ENCODE results near the gene CTSS.
A peak's percentile ranks its signal among the peaks of the same experiment; 100 is the strongest.
"Not testable (repeated sequence)": the region's sequence is repeated elsewhere in the genome, so short reads cannot be mapped to it uniquely, and the experiment has no call there.

The CTSS gene

DNA sequence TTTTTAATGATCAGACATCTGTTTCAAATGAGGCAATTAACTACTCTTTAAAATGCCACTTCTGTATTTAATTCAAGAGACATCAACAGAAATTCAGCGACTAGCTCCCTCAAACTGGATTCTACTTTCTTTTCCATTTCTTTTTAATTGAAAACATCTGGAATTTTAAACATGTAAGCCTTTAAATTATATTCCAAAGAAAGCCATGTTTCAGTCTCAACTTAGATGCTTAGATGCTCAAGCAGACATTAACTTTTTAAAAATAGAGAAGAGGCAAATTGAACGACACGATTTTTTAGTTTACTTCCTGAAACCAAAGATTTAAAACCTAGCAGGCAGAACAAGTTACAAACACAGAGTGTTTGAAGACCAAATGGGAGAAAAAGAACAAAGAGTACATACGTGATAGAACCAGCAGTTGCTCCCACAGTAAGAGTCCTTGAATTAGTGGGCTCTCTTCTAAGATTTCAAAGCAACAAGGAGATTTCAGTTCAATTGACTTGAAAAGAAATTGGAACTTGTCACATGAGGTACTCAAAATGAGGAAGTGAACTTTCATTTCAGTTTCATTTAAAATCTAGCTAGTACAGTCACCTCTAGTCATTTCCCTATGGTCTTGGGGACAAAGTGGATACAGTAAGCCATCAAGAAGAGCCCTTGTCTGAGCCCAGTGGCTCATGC is at the start of gene CTSS:
Gene CTSS (minus strand): TSS at position 483 of the 681 bp plus-strand sequence. CDS start 1,015 bp downstream, outside the sequence.
- DNase-seq: no peak

DNA sequence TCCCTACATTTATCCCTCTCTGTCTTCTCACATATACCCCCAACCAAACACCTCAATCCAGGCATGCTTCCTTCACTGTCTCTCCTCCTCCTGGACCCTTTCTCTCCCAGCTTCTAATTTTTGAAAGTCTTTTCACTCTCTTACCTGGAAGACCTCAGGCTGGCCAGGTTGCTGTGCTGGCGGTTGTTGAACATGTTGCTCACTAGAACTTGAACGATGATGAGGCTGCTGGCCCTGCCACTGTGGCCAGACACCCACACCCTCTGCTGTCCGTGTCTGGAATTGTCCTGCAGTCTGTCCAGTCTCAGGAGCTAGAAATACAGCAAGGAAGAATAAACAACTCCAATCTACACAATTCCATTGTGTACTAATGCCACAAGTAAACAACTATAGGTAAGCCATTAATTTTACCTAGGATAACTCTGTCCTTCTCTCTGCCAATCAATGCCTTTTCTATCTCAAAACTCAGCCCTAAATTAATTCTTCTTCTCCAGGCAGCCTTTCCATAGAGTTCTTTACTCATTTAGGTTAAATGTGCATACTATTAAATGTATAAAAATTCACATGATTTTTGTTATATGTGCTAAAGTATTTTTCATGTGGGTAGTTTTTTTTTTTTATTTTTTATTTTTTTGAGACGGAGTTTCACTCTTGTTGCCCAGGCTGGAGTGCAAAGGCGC is 47.6 kb upstream of the CTSS start:
- peak; percentile 20 for DNase-seq

DNA sequence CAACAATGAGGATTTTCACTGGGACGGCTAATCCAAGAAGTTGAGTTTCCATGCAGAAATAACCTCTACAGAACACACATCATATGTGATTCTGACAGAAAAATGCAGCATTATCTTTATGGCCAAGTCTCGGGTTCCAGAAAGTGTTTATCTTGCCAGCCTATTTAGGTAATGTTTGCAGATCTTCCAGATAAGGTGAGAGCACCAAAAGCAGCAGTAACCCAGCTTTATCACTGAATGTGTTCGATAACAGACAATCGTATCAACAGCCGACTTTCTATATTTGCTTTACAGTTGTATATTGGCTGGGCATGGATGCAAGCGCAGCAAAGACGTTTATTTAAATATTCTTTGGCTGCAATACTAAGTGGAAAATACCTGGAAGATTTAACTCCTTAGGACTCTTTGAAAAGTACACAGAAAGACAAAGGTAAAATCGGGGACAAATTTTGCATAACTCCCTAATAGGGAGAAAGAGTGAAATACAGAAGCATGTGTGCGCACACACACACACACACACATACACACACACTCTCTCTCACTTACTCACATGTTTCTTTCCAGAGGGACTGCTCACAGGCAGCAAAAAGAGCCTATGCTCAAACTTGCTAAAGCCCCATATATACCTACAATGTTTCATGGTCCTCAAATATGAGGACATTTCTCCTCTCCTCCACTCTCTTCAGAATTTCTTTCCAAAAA is 45.5 kb upstream of the CTSS start:
- DNase-seq: no peak

DNA sequence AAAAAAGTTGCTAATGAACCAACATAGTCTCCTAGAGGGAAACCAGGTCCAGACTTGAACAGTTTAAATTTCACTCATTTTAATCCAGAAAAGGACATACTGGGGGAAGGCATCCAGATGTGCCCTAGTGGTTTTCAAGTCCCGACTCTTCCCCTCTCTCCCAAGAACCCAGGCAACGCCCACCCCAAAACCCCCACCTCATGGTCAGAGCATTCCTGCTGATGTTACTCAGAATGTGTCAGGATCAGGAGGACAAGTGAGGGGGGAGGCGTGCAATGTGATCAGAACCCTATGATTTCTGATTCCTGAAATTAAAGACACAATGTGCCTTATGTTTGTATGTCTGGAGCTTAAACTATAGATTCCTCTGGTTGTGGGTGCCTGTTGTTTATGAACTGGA is 44.1 kb upstream of the CTSS start:
- DNase-seq: no peak

DNA sequence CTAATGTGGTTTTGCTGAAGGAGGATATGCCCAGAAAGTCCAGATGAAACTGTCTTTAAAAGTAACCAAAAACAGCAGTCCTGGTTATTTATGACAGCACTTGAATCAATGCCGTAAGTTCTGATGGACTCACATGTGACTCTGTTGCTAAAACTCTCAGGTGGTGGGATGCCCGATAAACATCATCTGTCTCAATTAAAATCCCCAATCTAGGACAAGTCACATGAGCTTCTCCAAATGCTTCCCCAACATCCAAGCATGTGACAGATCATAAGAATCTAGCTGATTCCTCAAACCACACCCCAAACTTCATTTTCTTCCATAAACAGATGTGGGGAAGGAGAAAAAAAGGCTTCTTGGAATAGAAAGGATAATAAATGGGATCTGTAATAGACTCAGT is 43.3 kb upstream of the CTSS start:
- DNase-seq: no peak

DNA sequence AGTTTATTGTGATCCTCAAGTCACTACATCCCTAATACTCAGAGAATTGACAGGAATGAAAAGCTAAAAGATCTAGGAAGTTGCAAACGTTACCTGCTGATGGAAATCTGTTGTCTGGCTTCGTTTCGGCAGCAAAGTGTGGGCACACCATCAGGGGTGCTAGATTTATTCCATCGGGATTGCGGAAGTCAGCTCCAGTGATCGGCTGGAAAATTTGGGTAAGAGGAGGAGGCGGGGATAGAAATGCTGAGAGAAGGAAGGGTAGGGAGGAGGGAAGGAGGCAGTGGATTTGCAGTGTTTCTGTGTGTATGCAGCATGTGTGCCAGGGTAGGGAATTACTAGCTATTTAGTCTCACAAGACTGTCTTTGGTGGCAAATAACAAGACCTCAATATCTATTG is 42.5 kb upstream of the CTSS start, which contains the start of gene CTSK:
Gene CTSK (minus strand): TSS at position 140 of the 400 bp plus-strand sequence. CDS start 1,455 bp downstream, outside the sequence.
- no peak for DNase-seq

DNA sequence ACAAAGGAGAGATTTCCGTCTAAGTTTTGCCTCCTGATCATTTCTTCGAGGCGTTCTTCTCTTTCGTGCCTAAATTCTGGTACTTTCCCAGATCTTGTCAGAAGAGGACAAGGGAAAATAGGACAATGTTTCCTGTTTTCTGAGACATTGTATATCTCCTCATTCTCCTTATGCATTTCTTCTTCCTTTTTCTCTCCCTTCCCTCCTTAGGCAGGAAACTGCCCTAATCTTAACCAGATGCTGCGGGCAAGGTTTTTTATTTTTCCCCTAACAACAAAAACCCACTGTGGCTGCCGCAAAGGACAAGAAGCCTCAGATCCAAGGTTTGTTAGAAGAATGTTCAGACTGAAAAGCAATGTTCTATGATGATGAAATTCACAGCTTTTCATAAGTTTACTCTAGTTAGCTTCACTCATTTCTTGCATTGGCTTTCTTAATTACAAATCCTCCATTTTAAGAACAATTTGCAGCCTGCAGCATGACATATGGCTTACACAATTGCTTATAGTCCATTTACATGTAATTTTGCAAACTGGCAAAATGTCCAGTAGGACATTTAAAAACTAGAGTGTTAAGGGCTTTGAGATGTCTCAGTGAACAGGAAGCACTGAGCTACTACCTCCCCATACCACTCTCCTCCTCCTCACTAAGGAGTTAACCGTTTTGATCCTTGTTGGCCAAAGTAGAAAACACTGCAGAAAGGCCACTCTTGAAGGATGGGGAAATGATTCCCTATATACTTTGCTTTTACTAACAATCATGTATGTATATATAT is 41.9 kb upstream of the CTSS start:
- no peak for DNase-seq

DNA sequence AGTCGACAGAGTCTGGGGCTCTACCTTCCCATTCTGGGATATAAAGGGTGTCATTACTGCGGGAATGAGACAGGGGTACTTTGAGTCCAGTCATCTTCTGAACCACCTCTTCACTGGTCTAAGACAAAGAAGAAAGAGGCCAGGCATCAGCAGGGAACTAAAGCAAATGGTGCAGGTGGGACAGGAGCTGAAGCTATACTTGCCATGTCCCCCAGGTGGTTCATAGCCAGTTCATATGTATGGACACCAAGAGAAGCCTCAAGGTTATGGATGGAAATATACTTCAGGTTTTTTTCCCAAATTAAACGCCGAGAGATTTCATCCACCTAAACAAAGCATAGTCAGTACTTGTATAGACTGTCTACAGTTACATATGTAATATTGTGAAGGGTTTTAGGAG is 40.3 kb upstream of the CTSS start:
- DNase-seq: no peak

DNA sequence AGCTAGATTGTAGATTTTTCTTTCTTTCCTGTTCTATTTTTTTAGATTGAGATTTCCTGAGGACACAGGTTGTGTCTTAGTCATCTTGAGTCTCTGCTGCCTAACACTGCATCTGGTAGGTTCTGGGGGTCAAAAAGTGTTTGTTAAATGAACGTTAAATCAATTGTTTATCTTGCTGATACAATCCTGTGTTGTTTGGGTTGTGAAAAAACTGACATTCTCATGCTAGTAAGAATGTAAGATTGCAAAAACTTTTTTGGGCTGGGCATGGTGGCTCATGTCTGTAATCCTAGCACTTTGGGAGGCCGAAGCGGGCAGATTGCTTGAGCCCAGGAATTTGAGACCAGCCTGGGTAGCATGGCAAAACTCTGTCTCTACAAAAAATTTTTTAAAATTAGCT is 39.1 kb upstream of the CTSS start:
- no peak for DNase-seq

DNA sequence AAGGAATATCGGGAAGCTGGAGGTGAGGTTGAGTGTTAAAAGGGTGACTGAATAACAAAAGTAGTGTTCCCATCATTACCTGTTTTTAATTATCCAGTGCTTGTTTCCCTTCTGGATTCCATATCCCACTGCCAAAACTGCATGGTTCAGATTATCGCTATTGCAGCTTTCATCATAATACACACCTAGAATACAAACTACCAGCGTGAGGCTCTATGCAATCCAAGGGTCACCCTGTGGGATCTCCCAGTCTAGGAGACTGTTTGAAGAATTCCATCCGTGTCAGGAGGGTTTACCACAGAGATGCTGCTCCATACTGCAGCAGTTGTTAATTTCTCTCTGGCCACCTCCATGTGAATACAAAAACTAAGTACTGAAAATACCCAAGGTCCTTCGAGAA is 33.5 kb upstream of the CTSS start:
- no peak for DNase-seq

DNA sequence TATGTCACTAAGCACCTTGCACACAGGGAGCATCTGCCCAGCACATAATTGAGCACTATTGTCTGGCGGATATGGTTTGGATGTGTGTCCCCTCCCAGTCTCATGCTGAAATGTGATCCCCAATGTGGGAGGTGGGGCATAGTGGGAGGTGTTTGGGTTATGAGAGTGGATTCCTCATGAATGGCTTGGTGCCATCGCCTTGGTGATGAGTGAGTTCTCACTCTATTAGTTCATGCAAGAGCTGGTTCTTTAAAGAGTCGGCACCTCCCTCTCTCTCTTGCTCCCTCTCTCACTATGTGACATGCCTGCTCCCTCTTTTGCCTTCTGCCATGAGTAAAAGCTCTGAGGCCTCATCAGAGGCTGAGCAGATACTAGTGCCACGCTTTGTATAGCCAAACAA is 32.9 kb upstream of the CTSS start:
- DNase-seq: peak; percentile 96

DNA sequence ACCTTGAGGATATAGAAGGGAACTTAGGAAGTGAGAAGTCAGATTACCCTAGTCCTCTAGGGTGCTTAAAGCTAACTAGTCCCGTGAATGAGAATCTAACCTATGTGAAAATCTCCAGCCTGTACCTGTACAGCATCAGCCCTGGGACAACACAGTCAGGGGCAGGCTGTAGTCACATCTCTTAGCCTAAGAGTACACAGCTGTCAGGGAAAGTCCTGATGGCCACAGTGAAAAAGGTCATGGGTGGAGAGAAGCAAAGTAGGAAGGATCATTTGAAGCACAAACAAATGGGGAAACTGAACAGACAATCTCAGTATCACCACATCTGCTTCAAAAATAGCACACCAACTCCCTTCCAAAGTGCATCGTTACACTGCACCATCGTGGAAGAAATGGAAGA is 30.8 kb upstream of the CTSS start:
- no peak for DNase-seq

DNA sequence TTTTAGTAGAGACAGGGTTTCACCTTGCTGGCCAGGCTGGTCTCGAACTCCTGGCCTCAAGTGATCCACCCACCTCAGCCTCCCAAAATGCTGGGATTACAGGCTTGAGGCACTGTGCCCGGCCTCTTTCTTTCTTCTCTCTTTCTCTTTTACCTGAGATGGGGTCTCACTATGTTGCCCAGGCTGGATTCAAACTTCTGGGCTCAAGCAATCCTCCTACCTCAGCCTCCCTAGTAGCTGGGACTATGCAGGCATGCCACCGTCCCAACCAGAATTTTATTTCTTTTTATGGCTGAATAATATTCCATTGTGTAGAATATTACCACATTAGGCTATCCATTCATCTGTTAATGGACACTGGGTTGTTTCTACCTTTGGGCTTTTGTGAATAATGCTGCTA is 28.2 kb upstream of the CTSS start:
- DNase-seq: not testable (repeated sequence)

DNA sequence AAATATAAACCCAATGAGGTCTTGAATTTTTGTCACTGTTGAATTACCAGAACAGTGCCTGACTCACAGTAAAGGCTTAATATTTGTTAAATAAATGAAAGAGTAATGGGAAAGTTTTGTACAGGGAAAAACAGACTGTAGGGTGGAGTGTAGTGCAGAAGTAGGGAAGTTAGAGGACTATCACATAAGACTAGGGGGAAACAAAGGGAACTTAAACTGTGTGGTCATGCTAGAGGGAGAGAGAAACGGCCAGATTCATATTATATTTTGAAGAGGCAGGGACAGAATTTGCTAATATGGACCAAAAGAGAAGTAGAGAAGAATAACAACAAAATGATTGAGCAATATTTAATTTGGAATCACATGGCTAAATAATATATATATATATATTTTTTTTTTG is 27.6 kb upstream of the CTSS start:
- no peak for DNase-seq

DNA sequence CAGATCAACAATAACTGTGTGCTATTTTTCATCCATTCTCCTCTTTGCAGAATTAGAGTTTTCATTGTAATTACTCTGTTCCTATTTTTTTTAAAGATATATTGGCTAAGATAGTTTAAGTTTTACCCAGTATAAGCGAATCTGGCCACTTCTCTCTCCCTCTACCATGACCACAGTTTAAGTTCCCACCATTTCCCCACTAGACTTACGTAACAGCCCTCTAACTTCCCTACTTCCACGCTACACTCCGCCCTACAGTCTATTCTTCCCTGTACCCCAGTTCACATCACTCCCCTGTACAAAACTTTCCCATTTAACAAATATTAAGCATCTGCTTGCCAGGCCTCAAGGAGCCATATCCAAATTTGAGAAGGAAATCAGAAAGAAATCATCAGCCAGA is 26.0 kb upstream of the CTSS start:
- no peak for DNase-seq

DNA sequence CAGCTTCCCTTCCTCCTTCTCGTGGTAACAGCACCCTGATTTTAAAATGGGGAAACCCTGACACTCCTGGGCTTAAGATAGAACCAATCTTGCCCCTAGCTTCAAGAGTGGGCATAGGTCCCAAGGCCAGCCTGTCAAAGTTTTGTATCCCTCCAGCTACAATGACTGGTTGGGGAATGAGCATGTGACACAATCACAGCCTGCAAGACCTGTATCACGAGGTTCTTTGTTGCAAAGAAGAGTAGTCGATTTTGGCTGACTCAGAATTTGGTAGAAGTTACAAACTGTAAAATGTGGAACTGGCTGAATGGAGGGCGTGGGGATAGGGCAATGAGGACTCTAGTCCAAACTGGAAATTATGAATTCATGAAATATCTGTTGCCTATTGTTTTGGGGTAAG is 23.8 kb upstream of the CTSS start:
- DNase-seq: no peak

DNA sequence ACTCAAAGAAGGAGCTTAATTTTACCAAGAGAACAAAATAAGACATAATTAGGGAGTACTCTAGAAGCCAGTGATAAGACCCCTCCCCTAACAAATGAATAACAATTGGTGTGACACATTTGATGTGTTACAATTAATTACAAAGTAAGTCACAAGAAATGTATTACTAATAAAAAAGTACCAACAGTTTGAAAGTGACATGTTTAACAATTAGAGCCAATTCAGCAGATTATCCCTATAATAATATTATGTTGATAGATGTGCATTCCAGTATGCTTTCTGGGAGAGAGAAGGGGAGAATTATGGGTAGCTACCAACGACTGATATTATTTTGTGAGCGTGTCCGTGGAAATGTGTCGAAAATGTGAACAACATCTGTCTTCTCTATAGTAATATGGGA is 23.4 kb upstream of the CTSS start:
- no peak for DNase-seq

DNA sequence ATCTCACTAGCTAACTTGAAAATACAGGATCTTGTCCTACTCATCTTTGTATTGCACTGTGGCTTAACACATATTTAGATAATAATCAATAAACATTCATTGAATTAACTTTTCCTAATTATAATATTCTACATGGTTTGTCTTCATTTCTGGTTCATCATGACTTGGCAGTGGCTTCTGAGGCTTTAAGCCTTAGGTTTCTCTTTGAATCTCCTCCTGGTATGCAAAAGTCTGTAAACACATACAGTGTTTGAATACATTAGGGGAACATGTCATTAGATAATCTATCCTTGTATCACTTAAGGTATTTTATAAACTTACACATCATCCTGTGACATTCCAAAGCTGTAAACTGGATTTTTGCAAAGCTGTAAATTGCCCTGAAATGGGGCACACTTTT is 21.9 kb upstream of the CTSS start:
- DNase-seq: no peak

DNA sequence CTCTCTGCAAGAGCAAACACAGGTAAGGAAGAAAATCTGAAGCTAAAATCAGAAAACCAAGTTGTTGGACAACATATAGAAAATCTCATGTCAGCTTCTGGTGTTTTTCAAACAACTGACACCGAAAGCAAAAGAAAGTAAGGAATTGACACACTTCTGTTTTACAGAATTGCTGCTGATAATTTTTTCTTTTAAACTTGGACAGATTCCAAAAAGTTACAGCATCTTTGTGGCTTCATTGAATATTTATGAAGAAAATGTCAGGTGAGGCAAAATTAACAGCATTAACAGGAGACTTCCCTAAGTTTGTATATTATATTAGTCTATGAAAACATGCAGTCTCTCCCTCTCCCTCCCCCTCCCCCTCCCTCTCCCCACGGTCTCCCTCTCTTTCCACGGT is 14.9 kb upstream of the CTSS start:
- DNase-seq: no peak

DNA sequence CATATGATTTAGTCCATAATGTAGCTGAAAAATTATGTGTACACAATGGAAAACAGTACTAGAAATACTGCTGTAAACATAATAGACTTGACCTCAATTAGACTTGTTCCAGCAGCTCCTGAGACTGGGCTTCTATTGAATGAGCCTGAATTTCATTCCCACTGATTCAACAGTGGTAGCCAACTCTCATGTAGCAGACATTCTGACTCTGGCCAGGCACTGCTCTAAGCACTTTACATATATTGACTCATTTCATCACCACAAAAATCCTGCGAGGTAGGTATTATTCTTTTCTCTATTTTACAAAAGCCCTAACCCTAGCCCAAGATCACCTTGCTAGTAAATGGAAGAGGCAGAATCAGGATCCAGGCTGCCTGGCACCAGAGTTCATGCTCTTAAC is 12.8 kb upstream of the CTSS start:
- DNase-seq: no peak

DNA sequence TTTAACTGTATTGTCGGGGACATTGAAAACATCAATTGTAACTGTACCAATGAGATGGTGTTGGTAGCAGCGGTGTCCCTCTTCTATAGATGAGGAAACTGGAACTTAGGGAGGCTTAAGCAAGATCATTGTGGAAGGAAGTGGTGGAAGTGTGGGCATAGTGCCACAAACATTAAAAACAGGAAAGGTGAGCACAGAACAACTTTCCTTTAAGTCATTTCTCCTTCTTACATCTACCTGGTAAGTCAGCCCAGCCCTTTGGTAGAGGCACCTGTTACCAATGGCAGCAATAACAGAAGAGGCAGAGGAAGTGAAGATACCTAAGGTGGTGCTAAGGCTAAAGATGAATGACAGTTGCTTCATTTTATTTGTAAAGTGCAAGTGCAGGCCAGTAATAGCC is 12.0 kb upstream of the CTSS start:
- DNase-seq: no peak

DNA sequence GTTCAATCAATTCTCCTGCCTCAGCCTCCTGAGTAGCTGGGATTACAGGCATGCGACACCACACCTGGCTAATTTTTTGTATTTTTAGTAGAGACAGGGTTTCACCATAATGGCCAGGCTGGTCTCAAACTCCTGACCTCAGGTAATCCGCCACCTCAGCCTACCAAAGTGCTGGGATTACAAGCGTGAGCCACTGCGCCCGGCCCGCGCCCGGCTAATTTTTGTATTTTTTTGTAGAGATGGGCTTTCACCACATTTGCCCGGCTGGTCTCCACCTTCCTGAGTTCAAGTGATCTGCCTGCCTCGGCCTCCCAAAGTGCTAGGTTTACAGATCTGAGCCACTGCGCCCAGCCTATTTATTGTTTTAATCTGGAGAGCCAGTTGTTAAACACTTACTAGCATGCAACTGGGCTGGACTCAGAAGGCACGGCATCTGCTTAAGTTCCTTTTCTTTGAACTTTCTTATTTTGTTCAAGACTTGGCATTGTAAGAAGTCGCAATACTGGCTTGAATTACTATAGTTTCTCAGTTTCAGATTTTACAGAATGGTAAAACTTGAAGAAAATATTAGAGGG is 10.4 kb upstream of the CTSS start:
- DNase-seq: not testable (repeated sequence)

DNA sequence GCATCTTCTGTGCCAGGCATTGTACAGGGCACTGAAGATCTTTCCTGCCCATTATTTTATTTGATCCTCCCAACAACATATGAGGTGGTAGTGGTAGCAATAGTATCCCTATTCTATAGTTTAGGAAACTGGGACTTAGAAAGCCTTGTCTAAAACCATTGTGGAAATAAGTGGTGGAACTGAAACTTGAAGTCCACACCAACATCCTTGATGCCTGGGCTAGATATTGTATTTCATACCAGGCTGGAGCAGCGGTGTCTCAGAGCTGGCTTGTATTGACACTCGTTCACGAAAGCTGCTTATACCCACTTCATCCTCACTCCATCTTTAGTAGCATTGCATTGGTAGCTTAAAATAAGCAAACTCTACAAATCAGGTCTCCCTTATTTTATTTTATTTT is 9.7 kb upstream of the CTSS start:
- no peak for DNase-seq
